Activated T-cell treated with anti-CD3 and anti-CD28 coated beads, Interleukin-2, amount 50 U/mL, for 24 hours (primary cell): ENCODE results near the gene GALNT15.

ENCODE experiments used
- DNase-seq: peaks from one replicate; pipeline ENCODE4 v3.0.0-alpha.2; 2020
- H3K27ac Mint-ChIP-seq: 2 replicates; pipeline ENCODE4 v1.8.0; 2020; ENCODE audit warnings: mild to moderate bottlenecking, mixed read lengths
- H3K27me3 Mint-ChIP-seq: 2 replicates; pipeline ENCODE4 v1.8.0; 2020; ENCODE audit warnings: mixed read lengths
- H3K36me3 Mint-ChIP-seq: 2 replicates; pipeline ENCODE4 v1.8.0; 2020; ENCODE audit warnings: low read depth, mixed read lengths
- H3K4me1 Mint-ChIP-seq: 2 replicates; pipeline ENCODE4 v1.8.0; 2020; ENCODE audit warnings: low read depth, mixed read lengths
- H3K4me3 Mint-ChIP-seq: 2 replicates; pipeline ENCODE4 v1.8.0; 2020; ENCODE audit warnings: mild to moderate bottlenecking, moderate library complexity, mixed read lengths
- H3K9me3 Mint-ChIP-seq: 2 replicates; pipeline ENCODE4 v1.8.0; 2020; ENCODE audit warnings: mixed read lengths

Gene GALNT15

GRCh38 chr3:16252988-16253387 lies 78.5 kb downstream of the GALNT15 start:
- Mint-ChIP-seq H3K27ac (no peak overlapping the region), H3K4me3 (no peak overlapping the region), H3K36me3 (peaks cover 7% of the 10 kb centered on the region), H3K9me3 (no peaks in the 10 kb centered on the region), H3K4me1 (peaks cover 18% of the 10 kb centered on the region), H3K27me3 (no peaks in the 10 kb centered on the region)
- no peak for DNase-seq

GRCh38 chr3:16253601-16254000 lies 79.1 kb downstream of the GALNT15 start:
- Mint-ChIP-seq H3K9me3 (no peaks in the 10 kb centered on the region), H3K27me3 (no peaks in the 10 kb centered on the region), H3K36me3 (peaks cover 7% of the 10 kb centered on the region), H3K27ac (no peak overlapping the region), H3K4me3 (no peak overlapping the region), H3K4me1 (peaks cover 16% of the 10 kb centered on the region)
- DNase-seq = no peak

- no peaks in the 10 kb centered on the region for H3K9me3 Mint-ChIP-seq
- H3K4me3 Mint-ChIP-seq = no peak overlapping the region
- no peak for DNase-seq
- H3K27ac Mint-ChIP-seq = peak overlapping the region; percentile 52
- peaks cover 19% of the 10 kb centered on the region for H3K36me3 Mint-ChIP-seq
- H3K27me3 Mint-ChIP-seq = no peaks in the 10 kb centered on the region
- peaks cover 22% of the 10 kb centered on the region for H3K4me1 Mint-ChIP-seq
Measured at GRCh38 chr3:16254916-16255315, 80.4 kb downstream of the GALNT15 start.

GRCh38 chr3:16255326-16255725 lies 80.8 kb downstream of the GALNT15 start:
- H3K4me3 Mint-ChIP-seq = no peak overlapping the region
- peaks cover 24% of the 10 kb centered on the region for H3K4me1 Mint-ChIP-seq
- H3K36me3 Mint-ChIP-seq = peaks cover 23% of the 10 kb centered on the region
- no peak for DNase-seq
- H3K9me3 Mint-ChIP-seq = no peaks in the 10 kb centered on the region
- peak overlapping the region; percentile 52 for H3K27ac Mint-ChIP-seq
- no peaks in the 10 kb centered on the region for H3K27me3 Mint-ChIP-seq

- H3K36me3 Mint-ChIP-seq = peaks cover 27% of the 10 kb centered on the region
- H3K4me1 Mint-ChIP-seq = peaks cover 24% of the 10 kb centered on the region
- no peak for DNase-seq
- no peaks in the 10 kb centered on the region for H3K9me3 Mint-ChIP-seq
- H3K4me3 Mint-ChIP-seq = no peak overlapping the region
- H3K27ac Mint-ChIP-seq = no peak overlapping the region
- H3K27me3 Mint-ChIP-seq = no peaks in the 10 kb centered on the region
Measured at GRCh38 chr3:16255726-16256125, 81.2 kb downstream of the GALNT15 start.

- H3K36me3 Mint-ChIP-seq = peaks cover 34% of the 10 kb centered on the region
- H3K4me1 Mint-ChIP-seq = peaks cover 24% of the 10 kb centered on the region
- DNase-seq = no peak
- H3K27me3 Mint-ChIP-seq = no peaks in the 10 kb centered on the region
- H3K27ac Mint-ChIP-seq = no peak overlapping the region
- H3K9me3 Mint-ChIP-seq = no peaks in the 10 kb centered on the region
- H3K4me3 Mint-ChIP-seq = no peak overlapping the region
Measured at GRCh38 chr3:16257309-16257708, 82.8 kb downstream of the GALNT15 start.

- no peak for DNase-seq
- Mint-ChIP-seq H3K27ac (no peak overlapping the region), H3K9me3 (no peaks in the 10 kb centered on the region), H3K4me1 (peaks cover 22% of the 10 kb centered on the region), H3K4me3 (no peak overlapping the region), H3K36me3 (peaks cover 34% of the 10 kb centered on the region), H3K27me3 (no peaks in the 10 kb centered on the region)
Measured at GRCh38 chr3:16258177-16258576, 83.7 kb downstream of the GALNT15 start.

- Mint-ChIP-seq H3K27me3 (no peaks in the 10 kb centered on the region), H3K27ac (no peak overlapping the region), H3K9me3 (no peaks in the 10 kb centered on the region), H3K4me3 (no peak overlapping the region), H3K36me3 (peaks cover 34% of the 10 kb centered on the region), H3K4me1 (peaks cover 22% of the 10 kb centered on the region)
- no peak for DNase-seq
Measured at GRCh38 chr3:16258866-16259265, 84.4 kb downstream of the GALNT15 start.

- Mint-ChIP-seq H3K36me3 (peaks cover 44% of the 10 kb centered on the region), H3K4me3 (no peak overlapping the region), H3K9me3 (no peaks in the 10 kb centered on the region), H3K27me3 (no peaks in the 10 kb centered on the region), H3K27ac (no peak overlapping the region), H3K4me1 (peaks cover 18% of the 10 kb centered on the region)
- DNase-seq = no peak
Measured at GRCh38 chr3:16260046-16260445, 85.6 kb downstream of the GALNT15 start.

GRCh38 chr3:16262174-16262573 lies 87.7 kb downstream of the GALNT15 start:
- Mint-ChIP-seq H3K4me1 (peaks cover 27% of the 10 kb centered on the region), H3K4me3 (no peak overlapping the region), H3K36me3 (peaks cover 46% of the 10 kb centered on the region), H3K9me3 (no peaks in the 10 kb centered on the region), H3K27ac (no peak overlapping the region), H3K27me3 (no peaks in the 10 kb centered on the region)
- DNase-seq = no peak

GRCh38 chr3:16264174-16264707 lies 89.8 kb downstream of the GALNT15 start:
- peak overlapping the region; percentile 89 for H3K4me3 Mint-ChIP-seq
- H3K36me3 Mint-ChIP-seq = peaks cover 45% of the 10 kb centered on the region
- H3K27me3 Mint-ChIP-seq = no peaks in the 10 kb centered on the region
- DNase-seq = no peak
- H3K9me3 Mint-ChIP-seq = no peaks in the 10 kb centered on the region
- peaks cover 40% of the 10 kb centered on the region for H3K4me1 Mint-ChIP-seq
- H3K27ac Mint-ChIP-seq = peak overlapping the region; percentile 100

GRCh38 chr3:16264708-16265454 lies 90.4 kb downstream of the GALNT15 start, which contains the start of the genes DPH3 and OXNAD1:
Gene DPH3 (minus strand): TSS chr3:16264943. CDS start chr3:16264876, 67 bp downstream.
Gene OXNAD1 (plus strand): TSS chr3:16265212. CDS start chr3:16270953, 5,741 bp downstream.
- Mint-ChIP-seq H3K4me3 (peak within 1 kb of the TSS; percentile 89), H3K27me3 (no peaks in the 10 kb centered on the region), H3K36me3 (peaks cover 47% of the 10 kb centered on the region), H3K4me1 (peaks cover 38% of the 10 kb centered on the region), H3K9me3 (no peaks in the 10 kb centered on the region), H3K27ac (peak within 1 kb of the TSS; percentile 100)
- DNase-seq = peak; percentile 100

GRCh38 chr3:16265455-16265786 lies 90.9 kb downstream of the GALNT15 start:
- Mint-ChIP-seq H3K27ac (peak overlapping the region; percentile 100), H3K36me3 (peaks cover 47% of the 10 kb centered on the region), H3K9me3 (no peaks in the 10 kb centered on the region), H3K27me3 (no peaks in the 10 kb centered on the region), H3K4me3 (peak overlapping the region; percentile 89), H3K4me1 (peaks cover 39% of the 10 kb centered on the region)
- DNase-seq = no peak

- Mint-ChIP-seq H3K36me3 (peaks cover 48% of the 10 kb centered on the region), H3K4me3 (peak overlapping the region; percentile 89)
Measured at GRCh38 chr3:16266714-16267113, 92.2 kb downstream of the GALNT15 start.

GRCh38 chr3:16270855-16271254 lies 96.4 kb downstream of the GALNT15 start:
- peaks cover 49% of the 10 kb centered on the region for H3K36me3 Mint-ChIP-seq
- DNase-seq = no peak
- H3K9me3 Mint-ChIP-seq = no peaks in the 10 kb centered on the region
- H3K4me1 Mint-ChIP-seq = peaks cover 33% of the 10 kb centered on the region
- no peak overlapping the region for H3K27ac Mint-ChIP-seq
- no peaks in the 10 kb centered on the region for H3K27me3 Mint-ChIP-seq
- H3K4me3 Mint-ChIP-seq = no peak overlapping the region

More at GRCh38 chr3:16266714-16267113, 92.2 kb downstream of the GALNT15 start:
- no peak for DNase-seq
- Mint-ChIP-seq H3K9me3 (no peaks in the 10 kb centered on the region), H3K27me3 (no peaks in the 10 kb centered on the region), H3K27ac (peak overlapping the region; percentile 80), H3K4me1 (peaks cover 40% of the 10 kb centered on the region)
